ENCODE data around the gene SPAAR.

DNA sequence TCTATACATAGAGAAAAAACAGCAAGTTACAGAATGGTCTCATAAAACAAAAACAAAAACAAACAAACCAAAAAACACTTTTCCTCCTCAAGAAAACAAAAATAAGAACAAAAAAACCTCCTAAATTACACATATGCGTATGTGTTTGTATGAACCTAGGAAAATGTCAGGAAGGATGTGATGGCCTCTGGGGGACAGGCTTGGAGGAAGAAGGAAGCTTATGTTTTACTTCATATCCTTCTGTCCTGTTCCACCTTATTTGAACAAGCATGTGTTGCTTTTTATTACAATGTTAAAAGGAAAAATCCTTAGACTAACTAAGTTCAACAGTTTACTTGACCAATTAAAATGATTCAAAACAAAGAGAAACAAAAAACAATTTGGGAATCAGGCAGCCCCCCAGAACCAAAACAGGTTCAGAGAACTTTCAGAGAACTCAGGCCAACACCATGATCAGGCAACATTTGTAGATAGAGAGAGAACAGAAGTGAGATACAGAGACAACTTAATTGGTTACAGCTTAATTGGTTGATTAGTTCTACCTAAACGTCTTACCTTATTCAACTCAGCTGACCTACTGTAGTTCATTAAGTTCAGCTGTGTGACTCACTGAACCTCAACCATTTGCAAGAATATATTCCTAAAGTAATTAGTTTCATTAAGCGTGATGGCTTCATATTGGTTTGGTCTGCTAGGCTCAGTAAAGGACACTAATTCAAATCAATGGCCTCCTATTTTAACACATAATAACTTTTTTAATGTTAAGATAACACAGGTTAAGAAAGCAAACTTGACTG lies 10.1 kb downstream of the SPAAR start:
- TF ChIP-seq GATAD2A (IDR thresholded peaks at IDR 0.05) (no peak), ESRRA (IDR thresholded peaks at IDR 0.05; ENCODE audit: borderline replicate concordance, low read depth) (no peak), XRCC5 (IDR thresholded peaks at IDR 0.05; ENCODE audit: low read depth, low read length) (no peak), PHF21A (IDR thresholded peaks at IDR 0.05; ENCODE audit: borderline replicate concordance, low read depth) (no peak), SMARCA5 (IDR thresholded peaks at IDR 0.05) (no peak), SAFB (IDR thresholded peaks at IDR 0.05; ENCODE audit: borderline replicate concordance, low read depth, low read length) (no peak)

Data from K562 (cell line).